ENCODE measurements around the gene SHB. TPM values are rescaled to one million over a fixed set of nuclear protein-coding genes. Genes with fewer than 3 reads are reported as not detected.

Gene SHB
- total and polyA plus RNA-seq, 7 donors: 4.0 to 30.7 (median 8.6) TPM

- ATAC-seq: no peak
- intact Hi-C loops (cut with DNase I): no loop called here
- Histone ChIP-seq H3K27me3 (ENCODE audit: insufficient read depth in 3 of 3, low read length in 2 of 3) (no peaks in the 10 kb centered on the region), H3K4me3 (no peak overlapping the region), H3K9me3 (no peaks in the 10 kb centered on the region), H3K36me3 (ENCODE audit: insufficient read depth in 1 of 2, low read depth in 1 of 2) (no peaks in the 10 kb centered on the region), H3K27ac (no peak overlapping the region), H3K4me1 (peaks cover 42% of the 10 kb centered on the region)
- TF ChIP-seq CTCF (IDR thresholded peaks at IDR 0.05): no peak
- no peak for DNase-seq
- WGBS, 3 donors: 89 to 90% (median 89%) methylated on average over 2 of the region's 2 CpGs
Observed at GRCh38 chr9:38044706-38045105, 24.3 kb downstream of the SHB start.

DNA sequence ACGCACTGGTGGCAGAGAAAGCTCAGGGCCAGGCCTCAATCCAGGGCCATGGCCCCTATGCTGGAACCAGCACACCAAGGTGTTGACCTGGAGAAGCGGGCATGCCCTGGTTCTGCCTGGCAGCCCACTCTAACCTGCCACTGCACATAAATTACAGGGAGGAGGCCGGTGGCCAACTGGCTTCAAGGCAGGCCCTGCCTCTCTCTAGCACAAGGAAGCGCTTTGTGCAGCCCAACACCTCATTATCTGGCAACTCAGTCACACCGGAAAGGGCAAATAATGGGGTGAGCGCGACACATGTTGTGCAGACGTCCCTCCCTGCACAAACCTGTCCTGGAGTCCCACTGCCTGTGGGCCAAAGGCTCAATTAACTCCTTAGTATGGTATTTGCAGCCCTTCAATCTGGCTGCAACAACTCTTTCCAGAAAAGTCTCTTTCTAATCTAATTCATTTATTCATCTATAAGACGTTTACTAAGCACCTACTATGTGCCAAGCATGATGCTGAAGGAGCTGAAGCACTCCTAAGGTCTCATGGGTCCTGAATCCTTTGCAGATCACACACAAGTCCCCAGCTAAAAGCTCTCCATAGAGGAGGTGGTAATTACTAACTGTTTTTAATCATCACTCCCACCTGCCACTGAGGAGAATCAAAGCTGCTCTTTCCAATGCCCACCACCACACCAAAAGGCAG is 24.9 kb downstream of the SHB start:
- intact Hi-C loops (cut with DNase I): no loop called here
- WGBS, 3 donors: 25 to 36% (median 25%) methylated on average over 9 of the region's 9 CpGs
- no peak for TF ChIP-seq CTCF (IDR thresholded peaks at IDR 0.05)
- Histone ChIP-seq H3K27me3 (ENCODE audit: insufficient read depth in 3 of 3, low read length in 2 of 3) (no peaks in the 10 kb centered on the region), H3K9me3 (no peaks in the 10 kb centered on the region), H3K4me1 (peaks cover 44% of the 10 kb centered on the region), H3K27ac (no peak overlapping the region), H3K4me3 (no peak overlapping the region), H3K36me3 (ENCODE audit: insufficient read depth in 1 of 2, low read depth in 1 of 2) (no peaks in the 10 kb centered on the region)
- ATAC-seq: peak in 2 of 4 donors; percentile 46 to 52
- no peak for DNase-seq

DNA sequence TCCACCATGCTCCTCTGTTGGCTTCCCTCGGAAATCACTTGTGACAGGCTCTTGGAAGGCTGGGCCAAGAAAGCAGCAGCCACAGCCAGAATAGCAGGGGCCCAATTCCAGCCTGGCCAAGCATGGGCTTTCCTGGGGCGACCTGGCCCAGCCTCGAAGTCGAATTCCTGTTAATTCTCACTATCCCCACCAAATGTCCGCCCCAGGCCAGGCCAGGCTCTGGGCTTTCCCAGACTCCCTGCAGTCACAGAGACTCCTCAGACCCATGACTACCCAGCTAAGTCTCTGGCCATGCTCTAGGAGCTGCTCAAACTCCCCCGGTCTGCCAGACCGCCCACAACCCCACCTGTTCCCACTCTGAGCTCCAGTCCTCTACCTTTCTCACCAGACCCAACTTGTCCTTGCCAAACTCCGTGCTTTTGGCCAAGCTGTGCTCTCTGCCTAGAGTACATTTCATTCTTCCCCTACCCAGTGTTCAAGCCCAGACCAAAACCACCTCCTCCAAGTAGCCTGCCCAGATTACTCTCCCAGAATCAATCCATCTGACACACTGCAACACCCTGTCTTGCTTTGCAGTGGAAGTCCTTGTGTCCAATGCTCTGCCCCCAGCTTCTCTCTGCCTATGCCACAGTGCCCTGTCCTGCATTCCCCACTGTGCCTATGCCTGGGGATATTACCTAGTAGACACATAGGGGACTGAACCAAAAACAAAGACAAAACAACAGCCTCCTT is 26.2 kb downstream of the SHB start:
- no peak overlapping the region for H3K27ac ChIP-seq
- WGBS, 3 donors: 34 to 58% (median 40%) methylated on average over 8 of the region's 8 CpGs
- no peaks in the 10 kb centered on the region for H3K27me3 ChIP-seq (ENCODE audit: insufficient read depth in 3 of 3, low read length in 2 of 3)
- peaks cover 42% of the 10 kb centered on the region for H3K4me1 ChIP-seq
- intact Hi-C loops (cut with DNase I): no loop called here
- no peak overlapping the region for H3K4me3 ChIP-seq
- H3K36me3 ChIP-seq (ENCODE audit: insufficient read depth in 1 of 2, low read depth in 1 of 2): no peaks in the 10 kb centered on the region
- TF ChIP-seq CTCF (IDR thresholded peaks at IDR 0.05): no peak
- DNase-seq: no peak
- no peaks in the 10 kb centered on the region for H3K9me3 ChIP-seq
- ATAC-seq: no peak

- no peaks in the 10 kb centered on the region for H3K36me3 ChIP-seq (ENCODE audit: insufficient read depth in 1 of 2, low read depth in 1 of 2)
- intact Hi-C loops (cut with DNase I): no loop called here
- H3K27me3 ChIP-seq (ENCODE audit: insufficient read depth in 3 of 3, low read length in 2 of 3): no peaks in the 10 kb centered on the region
- H3K4me3 ChIP-seq: no peak overlapping the region
- H3K9me3 ChIP-seq: no peaks in the 10 kb centered on the region
- no peak for DNase-seq
- peaks cover 33% of the 10 kb centered on the region for H3K4me1 ChIP-seq
- no peak for TF ChIP-seq CTCF (IDR thresholded peaks at IDR 0.05)
- ATAC-seq: no peak
- WGBS, 3 donors: 79 to 82% (median 82%) methylated on average over 21 of the region's 21 CpGs
- no peak overlapping the region for H3K27ac ChIP-seq
Observed at GRCh38 chr9:38041564-38042243, 27.3 kb downstream of the SHB start.

Data from psoas muscle (tissue), 8 donors.